B cell (primary cell): ENCODE measurements around the gene CLN6. TPM values are rescaled to one million over a fixed set of nuclear protein-coding genes. Genes with fewer than 3 reads are reported as not detected.

ENCODE experiments used
- ATAC-seq: fragments of 200-7000 bp; cut with Tn5 transposase; one replicate; pipeline ENCODE4 v1.10.0; 2021; ENCODE audit warnings: low read depth, mild to moderate bottlenecking, moderate number of reproducible peaks, moderate library complexity
- CTCF ChIA-PET: fragments of 350-600 bp; sonication (Branson Sonifier 250); formaldehyde crosslinking; loops from one replicate; lab custom pipeline; 2021; ENCODE audit warnings: antibody characterized with exemption, inconsistent platforms; lab: Charles Lee
- POLR2A ChIA-PET: fragments of 350-600 bp; sonication (Branson Sonifier 250); formaldehyde crosslinking; loops from one replicate; lab custom pipeline; 2021; ENCODE audit warnings: antibody characterized with exemption; lab: Charles Lee
- DNase-seq: peaks from one replicate; pipeline ENCODE4 v3.0.0; 2013
- H2AFZ ChIP-seq: 2 replicates; pipeline ENCODE4 v1.6.1; 2012; ENCODE audit warnings: mild to moderate bottlenecking, low read depth, low read length; ENCODE audit not compliant: insufficient read depth, poor library complexity, severe bottlenecking
- H3K27ac ChIP-seq, 2 donors: 1 replicate in 1 of 2; 2 replicates in 1 of 2; pipeline ENCODE4 v1.5.1; 2012 to 2013; ENCODE audit warnings: low read length in 2 of 2, mild to moderate bottlenecking in 2 of 2, moderate library complexity in 1 of 2
- H3K27me3 ChIP-seq, 4 experiments: fragments of 200-600 bp in 1 of 4; sonication (generic) in 1 of 4; replicated peaks in 1 of 4; 1 replicate in 2 of 4; 2 replicates in 2 of 4; pipeline versions ENCODE4 v1.6.1 to v1.7.0; 2013 to 2016; ENCODE audit warnings: low read length in 3 of 4, mild to moderate bottlenecking in 2 of 4, mixed read lengths in 1 of 4, moderate library complexity in 1 of 4; ENCODE audit not compliant: insufficient read depth in 4 of 4, control insufficient read depth in 3 of 4; ENCODE audit errors: control extremely low read depth in 1 of 4
- H3K36me3 ChIP-seq, 2 experiments: replicated peaks in 1 of 2; 1 replicate in 1 of 2; 2 replicates in 1 of 2; pipeline versions ENCODE4 v1.6.1 to v1.7.1; 2013; ENCODE audit warnings: low read length in 1 of 2; ENCODE audit not compliant: insufficient read depth in 2 of 2, control insufficient read depth in 1 of 2; ENCODE audit errors: control extremely low read depth in 1 of 2, extremely low read depth in 1 of 2
- H3K4me1 ChIP-seq, 2 donors: fragments of 200-600 bp in 1 of 2; sonication (generic) in 1 of 2; 1 replicate in 1 of 2; 2 replicates in 1 of 2; pipeline versions ENCODE4 v1.5.1 to v1.6.1; 2013 to 2017; ENCODE audit warnings: low read length in 2 of 2; ENCODE audit not compliant: control insufficient read depth in 2 of 2, insufficient read depth in 2 of 2
- H3K4me2 ChIP-seq: replicated peaks from 2 replicates; pipeline ENCODE3; 2012; ENCODE audit warnings: mild to moderate bottlenecking, low read depth, low read length; ENCODE audit not compliant: poor library complexity, severe bottlenecking
- H3K4me3 ChIP-seq, 5 experiments: fragments of 200-600 bp in 1 of 5; sonication (generic) in 1 of 5; 1 replicate in 3 of 5; 2 replicates in 2 of 5; pipeline versions ENCODE4 v1.5.1 to v1.7.0; 2011 to 2016; ENCODE audit warnings: low read length in 4 of 5, mild to moderate bottlenecking in 4 of 5, low read depth in 2 of 5, control low read depth in 1 of 5, moderate library complexity in 1 of 5; ENCODE audit not compliant: insufficient read depth in 1 of 5; ENCODE audit errors: control extremely low read depth in 1 of 5, extremely low read depth in 1 of 5
- H3K79me2 ChIP-seq: fragments of 200-600 bp; sonication (generic); one replicate; pipeline ENCODE4 v1.6.0; 2016; ENCODE audit warnings: low read length; ENCODE audit not compliant: control insufficient read depth, insufficient read depth
- H3K9ac ChIP-seq: fragments of 200-600 bp; sonication (generic); 2 replicates; pipeline ENCODE4 v1.6.1; 2017; ENCODE audit warnings: mild to moderate bottlenecking, low read length, moderate library complexity
- H3K9me3 ChIP-seq, 3 donors: one replicate each; pipeline versions ENCODE4 v1.6.1 to v1.7.1; 2013; ENCODE audit warnings: low read length in 2 of 3; ENCODE audit not compliant: control insufficient read depth in 2 of 3, insufficient read depth in 1 of 3; ENCODE audit errors: control extremely low read depth in 1 of 3
- H4K20me1 ChIP-seq: 2 replicates; pipeline ENCODE4 v1.6.0; 2012; ENCODE audit warnings: mild to moderate bottlenecking, low read length; ENCODE audit not compliant: insufficient read depth, control insufficient read depth, poor library complexity, severe bottlenecking
- H3K27ac Mint-ChIP-seq: one replicate; pipeline ENCODE4 v1.8.0; 2021; ENCODE audit warnings: mixed read lengths
- H3K27me3 Mint-ChIP-seq: one replicate; pipeline ENCODE4 v1.8.0; 2021; ENCODE audit warnings: mixed read lengths
- H3K4me1 Mint-ChIP-seq: one replicate; pipeline ENCODE4 v1.8.0; 2021; ENCODE audit warnings: mixed read lengths
- H3K4me3 Mint-ChIP-seq: one replicate; pipeline ENCODE4 v1.8.0; 2021; ENCODE audit warnings: mixed read lengths
- H3K9me3 Mint-ChIP-seq: one replicate; pipeline ENCODE4 v1.8.0; 2022; ENCODE audit warnings: mixed read lengths; ENCODE audit not compliant: insufficient read depth
- EZH2 ChIP-seq: IDR thresholded peaks from 2 replicates; pipeline ENCODE4 v1.6.1; 2012; ENCODE audit warnings: borderline replicate concordance, low read depth, mild to moderate bottlenecking, moderate library complexity, low read length; ENCODE audit not compliant: insufficient read depth, poor library complexity, severe bottlenecking
- WGBS: methylation state at CpG from one replicate; pipeline ENCODE4 v1.1.5; 2013; ENCODE audit warnings: missing lambda C conversion rate; ENCODE audit not compliant: insufficient coverage; 5-methylcytosine and 5-hydroxymethylcytosine counted together
- intact Hi-C: fragments of 100-400 bp; cut with micrococcal nuclease; formaldehyde crosslinking; loops from one replicate; pipeline ENCODE4 v1.10.0; 2022
- polyA plus RNA-seq: library from polyadenylated mRNA; depleted of rRNA; stranded (reverse); fragments of >200 nt; gene quantifications from 2 replicates; pipeline ENCODE4 v1.2.3, GENCODE V29; 2012
- total RNA-seq, 2 donors: library from RNA; stranded (reverse); fragments of 120-200 nt in 1 of 2; gene quantifications; 1 replicate in 1 of 2; 2 replicates in 1 of 2; pipeline versions ENCODE4 v1.2.3 to v1.2.4, GENCODE V29; 2013 to 2022
- TF ChIP-seq, protein P1 (sequence below): fragments of 200-600 bp; IDR thresholded peaks from one replicate; pipeline ENCODE4 v1.8.0; 2022; ENCODE audit warnings: antibody characterized with exemption, mild to moderate bottlenecking

Gene CLN6
- total and polyA plus RNA-seq, 2 donors (not counting 1 experiment from before 2014, with no cell fraction given): 22.8 TPM

DNA sequence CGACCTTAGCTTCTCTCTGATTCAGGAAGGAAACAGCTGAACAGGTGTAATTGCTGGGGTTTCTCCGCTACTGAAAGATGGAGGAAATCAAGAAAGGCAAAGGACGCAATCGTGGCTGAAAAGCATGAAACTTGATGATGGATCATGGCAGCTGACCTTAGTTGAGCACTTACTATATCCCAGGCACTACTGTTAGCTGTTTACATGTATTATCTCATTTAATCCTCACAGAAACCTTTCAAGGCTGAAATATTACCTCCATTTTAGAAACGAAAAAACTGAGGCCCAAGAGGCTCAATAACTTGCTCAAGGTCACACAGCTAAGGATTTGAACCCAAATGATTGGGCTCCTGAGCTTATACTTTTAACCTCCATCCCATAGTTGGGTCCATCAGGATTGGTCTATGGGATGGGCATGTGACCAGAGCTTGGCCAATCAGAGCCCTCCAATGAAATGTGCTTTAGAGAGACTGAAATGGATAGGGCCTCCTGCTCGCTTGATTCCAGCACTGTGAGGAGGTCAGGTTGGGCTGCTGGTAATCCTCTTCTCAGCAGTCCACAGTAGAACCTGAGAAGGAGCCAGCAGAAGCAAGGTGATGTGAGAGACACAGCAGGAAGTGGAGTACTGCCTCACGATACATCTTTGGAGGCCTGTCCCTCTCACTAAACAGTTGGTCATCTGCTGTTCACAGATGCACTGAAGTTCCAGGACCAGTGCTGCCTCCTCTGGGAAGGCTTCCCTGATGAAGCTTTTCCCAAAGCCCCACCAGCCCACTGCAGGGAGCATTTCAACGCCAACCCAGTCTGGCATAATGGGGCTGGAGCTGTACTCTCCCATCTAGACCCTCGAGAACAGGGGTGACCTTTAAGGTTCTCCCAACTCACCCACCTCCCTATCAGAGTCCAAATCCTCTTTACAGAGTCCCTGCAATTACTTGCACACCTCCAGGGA is 10.4 kb downstream of the CLN6 start:
- H3K27me3 Mint-ChIP-seq: no peaks in the 10 kb centered on the region
- peaks cover 0 to 12% of the 10 kb centered on the region in 2 experiments for H3K36me3 ChIP-seq
- H3K27me3 ChIP-seq: no peaks in the 10 kb centered on the region
- H4K20me1 ChIP-seq: peaks cover 18% of the 10 kb centered on the region
- H3K9me3 ChIP-seq: no peaks in the 10 kb centered on the region
- no peak overlapping the region for H3K9ac ChIP-seq
- H3K79me2 ChIP-seq: peaks cover 16% of the 10 kb centered on the region
- H3K4me1 Mint-ChIP-seq: no peaks in the 10 kb centered on the region
- no peak overlapping the region for H3K4me3 ChIP-seq
- no peak overlapping the region for H2AFZ ChIP-seq
- ATAC-seq: no peak
- H3K4me1 ChIP-seq: no peaks in the 10 kb centered on the region
- no peaks in the 10 kb centered on the region for H3K9me3 Mint-ChIP-seq
- DNase-seq: no peak
- no peak overlapping the region for H3K27ac Mint-ChIP-seq
- intact Hi-C loops: no loop called here
- CTCF ChIA-PET: interaction anchor here (0.6 to 1.1 kb wide), 2 partner anchors 8 to 24 kb away, joined by 3 to 4 read pairs; no protein-coding TSS in a partner anchor
- no peak overlapping the region for H3K4me3 Mint-ChIP-seq
- no peak for TF ChIP-seq EZH2
- TF ChIP-seq, protein P1, sequence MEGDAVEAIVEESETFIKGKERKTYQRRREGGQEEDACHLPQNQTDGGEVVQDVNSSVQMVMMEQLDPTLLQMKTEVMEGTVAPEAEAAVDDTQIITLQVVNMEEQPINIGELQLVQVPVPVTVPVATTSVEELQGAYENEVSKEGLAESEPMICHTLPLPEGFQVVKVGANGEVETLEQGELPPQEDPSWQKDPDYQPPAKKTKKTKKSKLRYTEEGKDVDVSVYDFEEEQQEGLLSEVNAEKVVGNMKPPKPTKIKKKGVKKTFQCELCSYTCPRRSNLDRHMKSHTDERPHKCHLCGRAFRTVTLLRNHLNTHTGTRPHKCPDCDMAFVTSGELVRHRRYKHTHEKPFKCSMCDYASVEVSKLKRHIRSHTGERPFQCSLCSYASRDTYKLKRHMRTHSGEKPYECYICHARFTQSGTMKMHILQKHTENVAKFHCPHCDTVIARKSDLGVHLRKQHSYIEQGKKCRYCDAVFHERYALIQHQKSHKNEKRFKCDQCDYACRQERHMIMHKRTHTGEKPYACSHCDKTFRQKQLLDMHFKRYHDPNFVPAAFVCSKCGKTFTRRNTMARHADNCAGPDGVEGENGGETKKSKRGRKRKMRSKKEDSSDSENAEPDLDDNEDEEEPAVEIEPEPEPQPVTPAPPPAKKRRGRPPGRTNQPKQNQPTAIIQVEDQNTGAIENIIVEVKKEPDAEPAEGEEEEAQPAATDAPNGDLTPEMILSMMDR: no peak
- H3K4me2 ChIP-seq: no peak overlapping the region
- 98% methylated on average over 6 of the region's 9 CpGs for WGBS
- POLR2A ChIA-PET: no interaction called here
- H3K27ac ChIP-seq: no peak overlapping the region

DNA sequence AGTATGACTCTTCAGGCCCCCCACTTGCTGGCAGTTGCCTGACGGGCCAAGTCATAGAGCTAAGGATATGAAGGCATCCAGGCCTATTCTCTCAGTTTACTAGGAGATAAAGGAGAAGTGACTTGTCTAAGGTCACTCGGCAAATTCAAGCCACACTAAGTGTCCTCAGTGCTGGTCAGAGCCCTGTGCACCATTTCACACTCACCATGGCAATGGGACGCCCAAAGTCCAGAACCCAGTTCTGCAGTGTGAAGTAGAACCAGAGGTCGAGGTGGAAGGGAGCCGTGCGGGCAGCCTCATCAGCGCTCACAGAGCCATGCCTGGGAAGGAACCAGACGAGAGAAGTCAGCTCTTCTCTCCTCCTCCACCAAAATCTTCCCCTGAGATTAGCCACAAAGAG is 11.2 kb downstream of the CLN6 start:
- ChIA-PET POLR2A (no interaction called here), CTCF (interaction anchor here (0.6 kb wide), 1 partner anchor 23 kb away, joined by 3 read pairs; no protein-coding TSS in a partner anchor)
- Mint-ChIP-seq H3K9me3 (no peaks in the 10 kb centered on the region), H3K27me3 (no peaks in the 10 kb centered on the region), H3K4me1 (no peaks in the 10 kb centered on the region), H3K27ac (no peak overlapping the region), H3K4me3 (no peak overlapping the region)
- Histone ChIP-seq H3K27me3 (no peaks in the 10 kb centered on the region), H3K4me1 (no peaks in the 10 kb centered on the region), H3K4me2 (no peak overlapping the region), H2AFZ (no peak overlapping the region), H3K27ac (no peak overlapping the region), H3K4me3 (no peak overlapping the region), H3K9ac (no peak overlapping the region), H3K9me3 (no peaks in the 10 kb centered on the region), H3K36me3 (peaks cover 0 to 12% of the 10 kb centered on the region in 2 experiments), H3K79me2 (peaks cover 11% of the 10 kb centered on the region), H4K20me1 (peaks cover 14% of the 10 kb centered on the region)
- WGBS: 100% methylated on average over 1 of the region's 8 CpGs
- DNase-seq: no peak
- intact Hi-C loops: no loop called here
- TF ChIP-seq EZH2: no peak
- TF ChIP-seq, protein P1: no peak
- no peak for ATAC-seq
